Osteocyte (in vitro differentiated cells): Measurements from ENCODE around the gene ERFL. TPM values are rescaled to one million over a fixed set of nuclear protein-coding genes. Genes with fewer than 3 reads are reported as not detected.

Experiments used
- DNase-seq: peaks from one replicate; pipeline ENCODE4 v3.0.0; 2021; ENCODE audit warnings: mixed read lengths; ENCODE audit not compliant: unreplicated experiment; ENCODE audit errors: extremely low spot score
- H3K27ac Mint-ChIP-seq: one replicate; pipeline ENCODE4 v1.8.0; 2021; ENCODE audit warnings: mild to moderate bottlenecking, mixed read lengths; ENCODE audit not compliant: unreplicated experiment
- H3K27me3 Mint-ChIP-seq: one replicate; pipeline ENCODE4 v1.8.0; 2021; ENCODE audit warnings: mixed read lengths; ENCODE audit not compliant: unreplicated experiment
- H3K36me3 Mint-ChIP-seq: one replicate; pipeline ENCODE4 v1.8.0; 2021; ENCODE audit warnings: mixed read lengths; ENCODE audit not compliant: unreplicated experiment
- H3K4me1 Mint-ChIP-seq: one replicate; pipeline ENCODE4 v1.8.0; 2021; ENCODE audit warnings: mixed read lengths; ENCODE audit not compliant: unreplicated experiment
- H3K4me3 Mint-ChIP-seq: one replicate; pipeline ENCODE4 v1.8.0; 2021; ENCODE audit warnings: mild to moderate bottlenecking, moderate library complexity, mixed read lengths; ENCODE audit not compliant: unreplicated experiment
- H3K9me3 Mint-ChIP-seq: one replicate; pipeline ENCODE4 v1.8.0; 2021; ENCODE audit warnings: mixed read lengths; ENCODE audit not compliant: unreplicated experiment
- total RNA-seq: library from RNA; stranded (reverse); gene quantifications from 2 replicates; pipeline ENCODE4 v1.2.1, GENCODE V29; 2021
- TF ChIP-seq, protein P1 (sequence below): fragments of 200-600 bp; sonication (generic); IDR thresholded peaks from 2 replicates; pipeline ENCODE4 v1.5.0; 2021; ENCODE audit warnings: antibody characterized with exemption, mild to moderate bottlenecking, moderate library complexity

The ERFL gene
- total RNA-seq, 1 donor from 2014 or later: 0.38 TPM

GRCh38 chr19:41870401-41870873, 57.8 kb downstream of the ERFL start:
- no peak for DNase-seq
- Mint-ChIP-seq H3K36me3 (peaks cover 26% of the 10 kb centered on the region), H3K4me1 (peaks cover under 1% of the 10 kb centered on the region), H3K9me3 (no peaks in the 10 kb centered on the region), H3K27me3 (no peaks in the 10 kb centered on the region), H3K4me3 (no peak overlapping the region), H3K27ac (no peak overlapping the region)
- TF ChIP-seq, protein P1, sequence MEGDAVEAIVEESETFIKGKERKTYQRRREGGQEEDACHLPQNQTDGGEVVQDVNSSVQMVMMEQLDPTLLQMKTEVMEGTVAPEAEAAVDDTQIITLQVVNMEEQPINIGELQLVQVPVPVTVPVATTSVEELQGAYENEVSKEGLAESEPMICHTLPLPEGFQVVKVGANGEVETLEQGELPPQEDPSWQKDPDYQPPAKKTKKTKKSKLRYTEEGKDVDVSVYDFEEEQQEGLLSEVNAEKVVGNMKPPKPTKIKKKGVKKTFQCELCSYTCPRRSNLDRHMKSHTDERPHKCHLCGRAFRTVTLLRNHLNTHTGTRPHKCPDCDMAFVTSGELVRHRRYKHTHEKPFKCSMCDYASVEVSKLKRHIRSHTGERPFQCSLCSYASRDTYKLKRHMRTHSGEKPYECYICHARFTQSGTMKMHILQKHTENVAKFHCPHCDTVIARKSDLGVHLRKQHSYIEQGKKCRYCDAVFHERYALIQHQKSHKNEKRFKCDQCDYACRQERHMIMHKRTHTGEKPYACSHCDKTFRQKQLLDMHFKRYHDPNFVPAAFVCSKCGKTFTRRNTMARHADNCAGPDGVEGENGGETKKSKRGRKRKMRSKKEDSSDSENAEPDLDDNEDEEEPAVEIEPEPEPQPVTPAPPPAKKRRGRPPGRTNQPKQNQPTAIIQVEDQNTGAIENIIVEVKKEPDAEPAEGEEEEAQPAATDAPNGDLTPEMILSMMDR: no peak

GRCh38 chr19:41869374-41869955, 58.8 kb downstream of the ERFL start:
- H3K36me3 Mint-ChIP-seq: peaks cover 31% of the 10 kb centered on the region
- no peak overlapping the region for H3K27ac Mint-ChIP-seq
- H3K27me3 Mint-ChIP-seq: no peaks in the 10 kb centered on the region
- H3K4me3 Mint-ChIP-seq: no peak overlapping the region
- TF ChIP-seq, protein P1: no peak
- peaks cover 3% of the 10 kb centered on the region for H3K4me1 Mint-ChIP-seq
- DNase-seq: no peak
- no peaks in the 10 kb centered on the region for H3K9me3 Mint-ChIP-seq

DNA sequence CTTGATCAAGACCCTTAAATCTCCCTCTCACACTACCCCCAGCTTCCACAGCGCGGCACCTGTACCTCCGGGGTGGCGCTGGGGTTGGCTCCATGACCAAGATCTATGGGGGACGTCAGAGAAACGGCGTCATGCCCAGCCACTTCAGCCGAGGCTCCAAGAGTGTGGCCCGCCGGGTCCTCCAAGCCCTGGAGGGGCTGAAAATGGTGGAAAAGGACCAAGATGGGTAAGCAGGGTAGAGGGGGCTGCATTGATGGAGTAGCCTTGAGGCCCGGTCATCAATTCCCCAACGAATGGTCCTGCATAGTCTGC, 59.3 kb downstream of the ERFL start:
- Mint-ChIP-seq H3K27ac (no peak overlapping the region), H3K36me3 (peaks cover 36% of the 10 kb centered on the region), H3K4me3 (no peak overlapping the region), H3K4me1 (peaks cover 5% of the 10 kb centered on the region), H3K27me3 (no peaks in the 10 kb centered on the region), H3K9me3 (no peaks in the 10 kb centered on the region)
- no peak for DNase-seq
- TF ChIP-seq, protein P1: no peak

GRCh38 chr19:41868120-41868988, 59.9 kb downstream of the ERFL start:
- TF ChIP-seq, protein P1: no peak
- H3K36me3 Mint-ChIP-seq: peaks cover 40% of the 10 kb centered on the region
- H3K27me3 Mint-ChIP-seq: no peaks in the 10 kb centered on the region
- peaks cover 7% of the 10 kb centered on the region for H3K4me1 Mint-ChIP-seq
- no peak for DNase-seq
- no peaks in the 10 kb centered on the region for H3K9me3 Mint-ChIP-seq
- no peak overlapping the region for H3K27ac Mint-ChIP-seq
- no peak overlapping the region for H3K4me3 Mint-ChIP-seq

- H3K36me3 Mint-ChIP-seq: peaks cover 57% of the 10 kb centered on the region
- H3K27me3 Mint-ChIP-seq: no peaks in the 10 kb centered on the region
- no peak for DNase-seq
- H3K4me1 Mint-ChIP-seq: peaks cover 26% of the 10 kb centered on the region
- H3K4me3 Mint-ChIP-seq: no peak overlapping the region
- H3K27ac Mint-ChIP-seq: no peak overlapping the region
- no peaks in the 10 kb centered on the region for H3K9me3 Mint-ChIP-seq
- TF ChIP-seq, protein P1: no peak
These were observed 62.0 kb downstream of the ERFL start for GRCh38 chr19:41866284-41866683.
